ENCODE results near the gene SYTL1. TPM values are rescaled to one million over a fixed set of nuclear protein-coding genes. Genes with fewer than 3 reads are reported as not detected.

SYTL1 gene
- total and polyA plus RNA-seq, 4 experiments from 2014 or later: 99.7 to 158 (median 144) TPM

- Histone ChIP-seq H3K27ac (ENCODE audit: low read depth, low read length) (no peak overlapping the region), H3K4me1 (ENCODE audit: insufficient read depth, low read length) (peaks cover 4% of the 10 kb centered on the region), H3K9me3 (ENCODE audit: control insufficient read depth in 1 of 2, low read length in 2 of 2) (no peaks in the 10 kb centered on the region), H3K27me3 (ENCODE audit: insufficient read depth, low read length) (no peaks in the 10 kb centered on the region), H3K36me3 (ENCODE audit: insufficient read depth, low read length) (no peaks in the 10 kb centered on the region), H3K4me3 (ENCODE audit: low read length in 2 of 2) (no peak overlapping the region)
- peaks cover 0 to 5% of the 10 kb centered on the region in 2 donors for H3K36me3 Mint-ChIP-seq
- no peaks in the 10 kb centered on the region for H3K9me3 Mint-ChIP-seq
- H3K27ac Mint-ChIP-seq: peak overlapping the region in 4 of 7 donors; percentile 60 to 85 (median 68)
- H3K27me3 Mint-ChIP-seq: no peaks in the 10 kb centered on the region
- DNase-seq: no peak
- ChIA-PET POLR2A (ENCODE audit: partially characterized antibody) (interaction anchor here (0.5 to 1.2 kb wide), 3 partner anchors 73 to 208 kb away, joined by 3 to 4 read pairs (median 3); no protein-coding TSS in a partner anchor), CTCF (ENCODE audit: partially characterized antibody) (interaction anchor here (1.5 to 13.9 kb wide), 3 partner anchors 12 to 207 kb away, joined by 3 to 317 read pairs (median 75); partner anchors contain the start of gene AHDC1)
- peak overlapping the region in 1 of 8 donors; percentile 10 for H3K4me3 Mint-ChIP-seq
- intact Hi-C loops (cut with micrococcal nuclease): no loop called here
- H3K4me1 Mint-ChIP-seq: peaks cover 3 to 18% (median 10%) of the 10 kb centered on the region in 4 donors
Observed at GRCh38 chr1:27400082-27400962, 58.5 kb downstream of the SYTL1 start.

- Mint-ChIP-seq H3K4me3 (no peak overlapping the region), H3K27me3 (no peaks in the 10 kb centered on the region), H3K9me3 (no peaks in the 10 kb centered on the region), H3K36me3 (peaks cover 0 to 10% of the 10 kb centered on the region in 2 donors), H3K27ac (peak overlapping the region in 2 of 7 donors; percentile 32 to 60), H3K4me1 (peaks cover 3 to 18% (median 9%) of the 10 kb centered on the region in 4 donors)
- ChIA-PET POLR2A (ENCODE audit: partially characterized antibody) (interaction anchor here (0.5 to 1.2 kb wide), 2 partner anchors 73 to 75 kb away, joined by 3 to 4 read pairs; no protein-coding TSS in a partner anchor), CTCF (ENCODE audit: partially characterized antibody) (interaction anchor here (1.1 to 13.9 kb wide), 8 partner anchors 13 to 269 kb away, joined by 3 to 317 read pairs (median 3); no protein-coding TSS in a partner anchor)
- H3K4me1 ChIP-seq (ENCODE audit: insufficient read depth, low read length): no peaks in the 10 kb centered on the region
- DNase-seq: no peak
- H3K36me3 ChIP-seq (ENCODE audit: insufficient read depth, low read length): no peaks in the 10 kb centered on the region
- H3K27me3 ChIP-seq (ENCODE audit: insufficient read depth, low read length): no peaks in the 10 kb centered on the region
- no peak overlapping the region for H3K27ac ChIP-seq (ENCODE audit: low read depth, low read length)
- intact Hi-C loops (cut with micrococcal nuclease): no loop called here
- no peaks in the 10 kb centered on the region for H3K9me3 ChIP-seq (ENCODE audit: control insufficient read depth in 1 of 2, low read length in 2 of 2)
- no peak overlapping the region for H3K4me3 ChIP-seq (ENCODE audit: low read length in 2 of 2)
Observed at GRCh38 chr1:27400963-27401341, 59.1 kb downstream of the SYTL1 start.

GRCh38 chr1:27402349-27402754 lies 60.5 kb downstream of the SYTL1 start:
- Mint-ChIP-seq H3K27ac (peak overlapping the region in 3 of 7 donors; percentile 3 to 79 (median 23)), H3K9me3 (no peaks in the 10 kb centered on the region), H3K36me3 (peaks cover 0 to 21% of the 10 kb centered on the region in 2 donors), H3K27me3 (no peaks in the 10 kb centered on the region), H3K4me3 (no peak overlapping the region), H3K4me1 (peaks cover 3 to 18% (median 9%) of the 10 kb centered on the region in 4 donors)
- no peaks in the 10 kb centered on the region for H3K4me1 ChIP-seq (ENCODE audit: insufficient read depth, low read length)
- H3K9me3 ChIP-seq (ENCODE audit: control insufficient read depth in 1 of 2, low read length in 2 of 2): no peaks in the 10 kb centered on the region
- ChIA-PET POLR2A (ENCODE audit: partially characterized antibody) (interaction anchor here (0.5 to 1.4 kb wide), 4 partner anchors 117 to 270 kb away, joined by 3 to 6 read pairs (median 4); partner anchors contain the start of gene IFI6), CTCF (ENCODE audit: partially characterized antibody) (interaction anchor here (0.7 to 13.9 kb wide), 19 partner anchors 8 to 290 kb away, joined by 3 to 317 read pairs (median 4); no protein-coding TSS in a partner anchor)
- no peak for DNase-seq
- no peak overlapping the region for H3K4me3 ChIP-seq (ENCODE audit: low read length in 2 of 2)
- H3K27ac ChIP-seq (ENCODE audit: low read depth, low read length): no peak overlapping the region
- intact Hi-C loops (cut with micrococcal nuclease): loop anchor here (1.0 kb wide), 1 partner anchor 204 kb away; no protein-coding TSS in a partner anchor
- H3K27me3 ChIP-seq (ENCODE audit: insufficient read depth, low read length): no peaks in the 10 kb centered on the region
- peaks cover under 1% of the 10 kb centered on the region for H3K36me3 ChIP-seq (ENCODE audit: insufficient read depth, low read length)

- ChIA-PET CTCF (ENCODE audit: partially characterized antibody) (interaction anchor here (0.8 to 13.9 kb wide), 18 partner anchors 8 to 291 kb away, joined by 3 to 317 read pairs (median 4); no protein-coding TSS in a partner anchor), POLR2A (ENCODE audit: partially characterized antibody) (interaction anchor here (0.9 to 1.4 kb wide), 2 partner anchors 260 to 269 kb away, joined by 3 to 6 read pairs; partner anchors contain the start of gene IFI6)
- Mint-ChIP-seq H3K4me3 (no peak overlapping the region), H3K4me1 (peaks cover 3 to 18% (median 9%) of the 10 kb centered on the region in 4 donors), H3K27me3 (no peaks in the 10 kb centered on the region), H3K36me3 (peaks cover 5 to 29% of the 10 kb centered on the region in 2 donors), H3K9me3 (no peaks in the 10 kb centered on the region), H3K27ac (peak overlapping the region in 6 of 7 donors; percentile 57 to 80 (median 75))
- Histone ChIP-seq H3K36me3 (ENCODE audit: insufficient read depth, low read length) (peaks cover 9% of the 10 kb centered on the region), H3K4me1 (ENCODE audit: insufficient read depth, low read length) (no peaks in the 10 kb centered on the region), H3K9me3 (ENCODE audit: control insufficient read depth in 1 of 2, low read length in 2 of 2) (no peaks in the 10 kb centered on the region), H3K27me3 (ENCODE audit: insufficient read depth, low read length) (no peaks in the 10 kb centered on the region), H3K4me3 (ENCODE audit: low read length in 2 of 2) (no peak overlapping the region), H3K27ac (ENCODE audit: low read depth, low read length) (no peak overlapping the region)
- no peak for DNase-seq
- intact Hi-C loops (cut with micrococcal nuclease): loop anchor here (1.0 kb wide), 1 partner anchor 260 kb away; no protein-coding TSS in a partner anchor
Observed at GRCh38 chr1:27403065-27403726, 61.4 kb downstream of the SYTL1 start.

Other genes with a start within 250 kb of the SYTL1 start
- gene SLC9A1, start 186.9 kb upstream of the SYTL1 start, total RNA-seq: 10 to 100 TPM; 11.4 to 13.2 TPM
- gene SLC9A1, start 186.9 kb upstream of the SYTL1 start, polyA plus RNA-seq: 10 to 100 TPM in 1 of 2 donors, 1 to 10 TPM in 1; 2.1 to 15.0 TPM
- gene WDTC1, start 107.4 kb upstream of the SYTL1 start, total RNA-seq: 10 to 100 TPM; 53.3 to 54.5 TPM
- gene WDTC1, start 107.4 kb upstream of the SYTL1 start, polyA plus RNA-seq: 1 to 10 TPM; 1.1 to 6.6 TPM
- 10 to 100 TPM; 44.4 to 45.4 TPM for gene TMEM222, start 19.9 kb upstream of the SYTL1 start, total RNA-seq
- gene TMEM222, start 19.9 kb upstream of the SYTL1 start, polyA plus RNA-seq: 10 to 100 TPM; 55.4 to 80.9 TPM
- 10 to 100 TPM in 1 of 2 experiments, 1 to 10 TPM in 1; 8.8 to 11.7 TPM for gene MAP3K6, start 24.9 kb downstream of the SYTL1 start, total RNA-seq
- 1 to 10 TPM; 4.5 to 8.1 TPM for gene MAP3K6, start 24.9 kb downstream of the SYTL1 start, polyA plus RNA-seq
- gene FCN3, start 32.8 kb downstream of the SYTL1 start, total RNA-seq: not detected
- gene FCN3, start 32.8 kb downstream of the SYTL1 start, polyA plus RNA-seq: not detected
- gene CD164L2, start 41.3 kb downstream of the SYTL1 start, total RNA-seq: not detected
- under 1 TPM in 1 of 2 donors, not detected in 1; 0.22 TPM for gene CD164L2, start 41.3 kb downstream of the SYTL1 start, polyA plus RNA-seq
- not detected for gene GPR3, start 50.6 kb downstream of the SYTL1 start, total RNA-seq
- not detected for gene GPR3, start 50.6 kb downstream of the SYTL1 start, polyA plus RNA-seq
- gene WASF2, start 148.1 kb downstream of the SYTL1 start, total RNA-seq: 100 to 1,000 TPM; 163 to 164 TPM
- gene WASF2, start 148.1 kb downstream of the SYTL1 start, polyA plus RNA-seq: 10 to 100 TPM; 31.6 to 81.1 TPM

Data from CD4-positive, alpha-beta memory T cell (primary cell).